ENCODE data around the gene BDP1.
"Not testable (repeated sequence)": the region's sequence is repeated elsewhere in the genome, so short reads cannot be mapped to it uniquely, and the experiment has no call there.

The BDP1 gene

DNA sequence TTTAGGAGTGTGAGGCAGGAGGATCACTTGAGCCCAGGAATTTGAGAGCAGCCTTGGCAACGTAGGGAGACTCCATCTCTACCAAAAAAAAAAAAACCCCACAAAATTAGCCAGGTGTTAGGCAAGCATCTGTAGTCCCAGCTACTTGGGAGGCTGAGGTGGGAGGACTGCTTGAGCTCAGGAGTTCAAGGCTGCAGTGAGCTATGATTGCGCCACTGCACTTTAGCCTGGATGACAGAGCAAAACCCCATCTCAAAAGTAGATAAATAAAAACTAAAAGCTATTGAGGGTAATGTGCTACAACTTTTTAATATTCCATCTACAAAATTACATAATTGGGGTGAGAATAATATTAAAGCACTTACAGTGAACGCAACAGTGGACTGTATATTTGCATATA, 5.9 kb downstream of the BDP1 start:
- no peak for DNase-seq

DNA sequence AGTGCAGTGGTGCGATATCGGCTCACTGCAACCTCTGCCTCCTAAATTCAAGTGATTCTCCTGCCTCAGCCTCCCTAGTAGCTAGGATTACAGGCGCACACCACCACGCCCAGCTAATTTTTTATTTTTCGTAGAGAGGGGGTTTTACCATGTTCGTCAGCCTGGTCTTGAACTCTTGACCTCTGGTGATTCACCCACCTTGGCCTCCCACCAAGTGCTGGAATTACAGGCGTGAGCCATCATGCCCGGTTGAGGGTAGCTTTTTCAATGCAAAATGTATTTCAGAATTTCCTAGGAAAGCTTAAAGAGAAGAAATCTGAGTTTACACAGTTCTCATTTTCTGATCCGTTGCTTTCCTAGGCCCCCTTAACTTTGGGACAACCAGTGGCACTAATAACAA, 15.7 kb downstream of the BDP1 start:
- no peak for DNase-seq

- DNase-seq: no peak
Observed at GRCh38 chr5:71475788-71476384, 20.4 kb downstream of the BDP1 start.

GRCh38 chr5:71481441-71481840, 26.0 kb downstream of the BDP1 start:
- DNase-seq: no peak

GRCh38 chr5:71482132-71482531, 26.7 kb downstream of the BDP1 start:
- DNase-seq: no peak

GRCh38 chr5:71483355-71483754, 27.9 kb downstream of the BDP1 start:
- DNase-seq: no peak

GRCh38 chr5:71492817-71493615, 37.6 kb downstream of the BDP1 start:
- DNase-seq: no peak

DNA sequence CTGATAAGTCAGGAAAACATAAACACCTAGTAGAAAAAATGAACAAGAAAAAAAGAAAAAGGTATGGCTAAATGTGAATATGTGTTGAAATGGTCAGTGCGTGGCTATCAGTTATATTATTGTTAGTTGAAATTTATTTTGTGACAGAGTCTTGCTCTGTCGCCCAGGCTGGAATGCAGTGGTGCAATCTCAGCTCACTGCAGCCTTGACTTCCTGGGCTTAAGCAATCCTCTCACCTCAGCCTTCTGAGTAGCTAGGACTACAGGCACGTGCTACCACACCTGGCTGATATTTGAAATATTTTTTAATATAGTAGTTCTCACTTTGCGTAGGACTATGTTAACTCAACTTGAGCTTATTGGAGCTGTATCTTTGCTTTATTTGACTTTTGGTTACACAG, 38.8 kb downstream of the BDP1 start:
- not testable (repeated sequence) for DNase-seq

- DNase-seq: not testable (repeated sequence)
Observed at GRCh38 chr5:71498756-71499155, 43.3 kb downstream of the BDP1 start.

DNA sequence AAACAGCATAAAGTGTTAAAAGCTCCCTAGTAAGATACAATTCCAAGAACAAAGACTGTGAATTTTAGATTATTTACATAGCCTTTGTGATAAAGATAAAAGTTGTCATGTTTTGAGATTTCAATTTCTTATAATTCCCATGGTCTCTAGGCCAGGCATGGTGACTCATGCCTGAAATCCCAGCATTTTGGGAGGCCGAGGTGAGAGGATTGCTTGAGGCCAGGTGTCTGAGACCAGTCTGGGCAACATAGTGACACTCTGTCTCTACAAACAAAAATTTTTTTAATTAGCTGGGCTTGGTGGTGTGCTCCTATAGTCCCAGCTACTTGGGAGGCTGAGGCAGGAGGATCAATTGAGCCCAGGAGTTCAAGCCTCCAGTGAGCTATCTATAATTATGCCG, 48.1 kb downstream of the BDP1 start:
- no peak for DNase-seq

GRCh38 chr5:71522151-71522550, 66.7 kb downstream of the BDP1 start:
- DNase-seq: no peak

- DNase-seq: not testable (repeated sequence)
Observed at GRCh38 chr5:71525611-71526010, 70.2 kb downstream of the BDP1 start.

DNA sequence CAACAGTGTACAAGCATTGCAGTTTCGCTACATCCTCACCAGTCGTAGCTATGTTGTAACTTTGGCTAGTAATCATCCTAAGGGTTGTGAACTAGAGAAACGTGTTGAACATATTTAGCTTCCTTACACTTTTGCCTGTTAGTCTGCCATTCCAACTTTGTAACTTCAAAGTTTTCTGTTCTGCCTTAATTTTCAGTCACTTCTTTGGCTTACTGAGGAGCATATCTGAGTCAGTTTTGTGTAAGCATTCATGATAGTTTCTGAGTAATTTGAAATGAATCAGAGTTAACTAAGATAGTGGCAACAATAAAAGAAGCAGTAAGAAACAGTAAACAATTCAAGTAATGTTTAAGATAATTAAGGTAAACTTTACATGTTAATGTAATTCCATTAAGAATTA, 72.8 kb downstream of the BDP1 start:
- no peak for DNase-seq

GRCh38 chr5:71529682-71530081, 74.2 kb downstream of the BDP1 start:
- DNase-seq: no peak

GRCh38 chr5:71533142-71533541, 77.7 kb downstream of the BDP1 start:
- no peak for DNase-seq

- DNase-seq: no peak
Observed at GRCh38 chr5:71533615-71534014, 78.2 kb downstream of the BDP1 start.

GRCh38 chr5:71537687-71538086, 82.2 kb downstream of the BDP1 start:
- DNase-seq: no peak

DNA sequence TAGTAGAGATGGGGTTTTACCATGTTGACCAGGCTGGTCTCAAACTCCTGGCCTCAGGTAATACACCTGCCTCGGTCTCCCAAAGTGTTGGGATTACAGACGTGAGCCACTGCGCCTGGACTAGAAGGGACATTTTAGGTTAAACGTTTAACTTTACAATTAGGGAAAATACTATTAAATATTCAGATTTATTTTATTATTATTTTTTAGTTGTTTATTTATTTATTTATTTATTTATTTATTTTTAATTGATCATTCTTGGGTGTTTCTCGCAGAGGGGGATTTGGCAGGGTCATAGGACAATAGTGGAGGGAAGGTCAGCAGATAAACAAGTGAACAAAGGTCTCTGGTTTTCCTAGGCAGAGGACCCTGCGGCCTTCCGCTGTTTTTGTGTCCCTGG, 95.4 kb downstream of the BDP1 start:
- not testable (repeated sequence) for DNase-seq

DNA sequence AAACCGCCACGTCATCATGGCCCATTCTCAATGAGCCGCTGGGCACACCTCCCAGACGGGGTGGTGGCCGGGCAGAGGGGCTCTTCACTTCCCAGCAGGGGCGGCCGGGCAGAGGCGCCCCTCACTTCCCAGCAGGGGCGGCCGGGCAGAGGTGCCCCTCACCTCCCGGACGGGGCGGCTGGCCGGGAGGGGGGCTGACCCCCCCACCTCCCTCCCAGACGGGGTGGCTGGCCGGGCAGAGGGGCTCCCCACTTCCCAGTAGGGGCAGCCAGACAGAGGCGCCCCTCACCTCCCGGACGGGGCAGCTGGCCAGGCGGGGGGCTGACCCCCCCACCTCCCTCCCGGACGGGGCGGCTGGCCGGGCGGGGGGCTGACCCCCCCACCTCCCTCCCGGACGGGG, 96.1 kb downstream of the BDP1 start:
- DNase-seq: not testable (repeated sequence)

DNA sequence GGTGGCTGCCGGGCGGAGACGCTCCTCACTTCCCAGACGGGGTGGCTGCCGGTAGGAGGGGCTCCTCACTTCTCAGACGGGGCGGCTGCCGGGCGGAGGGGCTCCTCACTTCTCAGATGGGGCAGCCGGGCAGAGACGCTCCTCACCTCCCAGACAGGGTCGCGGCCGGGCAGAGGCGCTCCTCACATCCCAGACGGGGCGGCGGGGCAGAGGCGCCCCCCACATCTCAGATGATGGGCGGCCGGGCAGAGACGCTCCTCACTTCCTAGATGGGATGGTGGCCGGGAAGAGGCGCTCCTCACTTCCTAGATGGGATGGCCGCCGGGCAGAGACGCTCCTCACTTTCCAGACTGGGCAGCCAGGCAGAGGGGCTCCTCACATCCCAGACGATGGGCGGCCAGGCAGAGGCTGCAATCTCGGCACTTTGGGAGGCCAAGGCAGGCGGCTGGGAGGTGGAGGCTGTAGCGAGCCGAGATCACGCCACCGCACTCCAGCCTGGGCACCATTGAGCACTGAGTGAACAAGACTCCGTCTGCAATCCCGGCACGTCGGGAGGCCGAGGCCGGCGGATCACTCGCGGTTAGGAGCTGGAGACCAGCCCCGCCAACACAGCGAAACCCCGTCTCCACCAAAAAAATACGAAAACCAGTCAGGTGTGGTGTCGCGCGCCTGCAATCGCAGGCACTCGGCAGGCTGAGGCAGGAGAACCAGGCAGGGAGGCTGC, 96.7 kb downstream of the BDP1 start:
- DNase-seq: not testable (repeated sequence)

DNA sequence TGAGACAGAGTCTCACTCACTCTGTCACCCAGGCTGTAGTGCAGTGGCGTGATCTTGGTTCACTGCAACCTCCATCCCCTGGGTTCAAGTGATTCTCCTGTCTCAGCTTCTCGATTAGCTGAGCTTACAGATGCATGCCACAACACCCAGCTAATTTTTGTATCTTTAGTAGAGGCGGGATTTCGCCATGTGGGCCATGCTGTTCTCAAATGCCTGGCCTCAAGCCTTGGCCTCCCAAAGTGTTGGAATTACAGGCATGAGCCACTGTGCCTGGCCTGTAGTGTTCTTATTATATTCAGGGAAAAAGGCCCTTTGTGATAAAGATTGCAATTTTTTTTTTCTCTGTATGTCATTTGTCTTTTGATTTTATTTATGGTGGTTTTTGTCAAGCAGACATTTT, 107.7 kb downstream of the BDP1 start:
- DNase-seq: no peak

DNA sequence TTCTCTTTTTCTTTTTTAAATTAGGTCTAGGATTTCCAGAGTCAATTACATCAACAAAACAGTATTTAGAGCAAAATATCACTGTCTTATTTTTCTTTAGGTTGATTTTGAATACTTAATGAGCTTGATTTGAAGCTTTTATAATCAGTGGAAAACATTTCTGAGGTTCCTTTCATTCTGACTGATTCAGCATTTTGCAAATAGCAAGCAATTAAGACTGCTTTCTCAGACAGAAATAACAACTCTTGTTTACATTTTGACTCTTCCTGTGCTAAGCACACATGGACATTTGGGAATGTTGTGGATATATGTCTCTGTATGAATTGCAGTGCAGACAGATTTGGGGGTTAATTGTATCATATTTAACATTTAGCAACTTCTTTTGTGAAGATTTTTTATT, 109.4 kb downstream of the BDP1 start:
- DNase-seq: no peak

DNA sequence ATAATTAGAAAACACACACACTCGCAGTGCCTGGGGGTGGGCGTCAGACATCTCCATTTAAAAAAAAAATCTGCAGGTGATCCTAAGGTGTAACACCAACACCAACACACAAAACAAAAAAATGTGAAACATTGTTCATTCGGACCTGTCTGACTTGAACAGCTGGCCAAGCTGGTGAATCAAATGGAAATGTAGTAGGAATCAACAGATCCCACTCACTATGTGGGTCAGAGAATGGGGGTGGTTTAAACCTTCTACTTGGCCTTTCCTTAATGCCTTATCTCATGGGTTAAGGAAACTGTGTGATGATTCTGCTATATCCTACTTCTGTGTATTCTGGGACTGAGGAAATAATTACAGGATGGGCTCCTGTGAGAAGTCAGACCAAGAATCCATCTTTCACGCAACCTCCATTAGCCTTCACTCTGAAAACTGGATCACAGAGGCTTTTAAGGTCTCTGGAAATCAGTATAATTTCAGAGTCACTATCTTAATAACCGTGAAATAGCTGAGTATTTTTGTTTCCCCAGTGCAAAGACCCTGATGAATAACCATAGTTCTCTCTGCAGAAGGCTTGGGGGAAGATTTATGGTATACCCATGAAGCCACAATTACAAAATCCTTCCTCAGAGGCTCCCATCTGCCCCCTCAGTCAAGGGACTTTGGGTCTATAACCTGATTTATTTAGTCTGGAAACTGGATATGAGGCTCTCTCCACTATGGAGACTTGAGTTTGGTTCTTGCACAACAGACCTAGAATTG, 114.5 kb downstream of the BDP1 start:
- no peak for DNase-seq

Data from stimulated activated CD4-positive, alpha-beta T cell treated with anti-CD3 and anti-CD28 coated beads, Interleukin-12 subunit alpha, Interleukin-12 subunit beta, amount 100 ng/mL, for 4 hours (primary cell).